ENCODE measurements around the gene PLEKHA8.

PLEKHA8 gene

GRCh38 chr7:30028216-30028748, at the start of gene PLEKHA8:
TSS of gene PLEKHA8 (plus strand) at chr7:30028412. CDS start at chr7:30028763, 351 bp downstream.
- TF ChIP-seq TCF12 (IDR thresholded peaks at IDR 0.05; ENCODE audit: low read depth) (peak; percentile 54; the same call in 1 of the 2 replicates), NFIC (IDR thresholded peaks at IDR 0.05) (peak; percentile 36; the same call in 1 of the 2 replicates), FOXM1 (IDR thresholded peaks at IDR 0.05; ENCODE audit: borderline replicate concordance, low read depth) (no peak), YY1 (IDR thresholded peaks at IDR 0.05; ENCODE audit: low read depth) (peak; percentile 69; the same call in 1 of the 2 replicates), CEBPB (IDR thresholded peaks at IDR 0.05) (no peak), USF1 (IDR thresholded peaks at IDR 0.05) (no peak), CREB1 (IDR thresholded peaks at IDR 0.05; ENCODE audit: low read depth) (no peak), RAD21 (IDR thresholded peaks at IDR 0.05; ENCODE audit: low read depth) (no peak), TEAD4 (IDR thresholded peaks at IDR 0.05) (0 out of 2 replicates have a peak, but pooled peaks have one; percentile 24), TAF1 (IDR thresholded peaks at IDR 0.05; ENCODE audit: low read depth) (peak; percentile 68), MAX (IDR thresholded peaks at IDR 0.05) (peak; percentile 62), EP300 (IDR thresholded peaks at IDR 0.05; ENCODE audit: borderline replicate concordance) (0 out of 2 replicates have a peak, but pooled peaks have one; percentile 11), REST (IDR thresholded peaks at IDR 0.05; ENCODE audit: low read depth) (no peak), EGR1 (IDR thresholded peaks at IDR 0.05) (0 out of 2 replicates have a peak, but pooled peaks have one; percentile 36), ZBTB7A (IDR thresholded peaks at IDR 0.05; ENCODE audit: low read depth) (no peak)

- TF ChIP-seq EP300 (IDR thresholded peaks at IDR 0.05; ENCODE audit: borderline replicate concordance) (no peak), NFIC (IDR thresholded peaks at IDR 0.05) (no peak), FOXM1 (IDR thresholded peaks at IDR 0.05; ENCODE audit: borderline replicate concordance, low read depth) (no peak), RAD21 (IDR thresholded peaks at IDR 0.05; ENCODE audit: low read depth) (no peak), CEBPB (IDR thresholded peaks at IDR 0.05) (no peak), TCF12 (IDR thresholded peaks at IDR 0.05; ENCODE audit: low read depth) (no peak), CREB1 (IDR thresholded peaks at IDR 0.05; ENCODE audit: low read depth) (no peak), TAF1 (IDR thresholded peaks at IDR 0.05; ENCODE audit: low read depth) (no peak), ZBTB7A (IDR thresholded peaks at IDR 0.05; ENCODE audit: low read depth) (no peak), EGR1 (IDR thresholded peaks at IDR 0.05) (no peak), YY1 (IDR thresholded peaks at IDR 0.05; ENCODE audit: low read depth) (no peak), MAX (IDR thresholded peaks at IDR 0.05) (no peak), USF1 (IDR thresholded peaks at IDR 0.05) (no peak), TEAD4 (IDR thresholded peaks at IDR 0.05) (no peak), REST (IDR thresholded peaks at IDR 0.05; ENCODE audit: low read depth) (no peak)
Measured at GRCh38 chr7:29980151-29980550, 48.1 kb upstream of the PLEKHA8 start.

- TF ChIP-seq TAF1 (IDR thresholded peaks at IDR 0.05; ENCODE audit: low read depth) (no peak), CREB1 (IDR thresholded peaks at IDR 0.05; ENCODE audit: low read depth) (no peak), FOXM1 (IDR thresholded peaks at IDR 0.05; ENCODE audit: borderline replicate concordance, low read depth) (no peak), MAX (IDR thresholded peaks at IDR 0.05) (no peak), TCF12 (IDR thresholded peaks at IDR 0.05; ENCODE audit: low read depth) (no peak), EP300 (IDR thresholded peaks at IDR 0.05; ENCODE audit: borderline replicate concordance) (no peak), CEBPB (IDR thresholded peaks at IDR 0.05) (no peak), USF1 (IDR thresholded peaks at IDR 0.05) (no peak), NFIC (IDR thresholded peaks at IDR 0.05) (no peak), EGR1 (IDR thresholded peaks at IDR 0.05) (no peak), ZBTB7A (IDR thresholded peaks at IDR 0.05; ENCODE audit: low read depth) (no peak), TEAD4 (IDR thresholded peaks at IDR 0.05) (no peak)
Measured at GRCh38 chr7:29987083-29987482, 41.1 kb upstream of the PLEKHA8 start.

GRCh38 chr7:29987811-29988317, 40.3 kb upstream of the PLEKHA8 start:
- peak; percentile 85 for TF ChIP-seq YY1 (IDR thresholded peaks at IDR 0.05; ENCODE audit: low read depth)
- TF ChIP-seq ZBTB7A (IDR thresholded peaks at IDR 0.05; ENCODE audit: low read depth), result no peak
- no peak for TF ChIP-seq RAD21 (IDR thresholded peaks at IDR 0.05; ENCODE audit: low read depth)
- no peak for TF ChIP-seq FOXM1 (IDR thresholded peaks at IDR 0.05; ENCODE audit: borderline replicate concordance, low read depth)
- TF ChIP-seq CREB1 (IDR thresholded peaks at IDR 0.05; ENCODE audit: low read depth), result no peak
- 0 out of 2 replicates have a peak, but pooled peaks have one; percentile 29 for TF ChIP-seq TAF1 (IDR thresholded peaks at IDR 0.05; ENCODE audit: low read depth)
- TF ChIP-seq EGR1 (IDR thresholded peaks at IDR 0.05), result no peak
- TF ChIP-seq NFIC (IDR thresholded peaks at IDR 0.05), result no peak; the same call in 1 of the 2 replicates
- 0 out of 2 replicates have a peak, but pooled peaks have one; percentile 20 for TF ChIP-seq CEBPB (IDR thresholded peaks at IDR 0.05)
- peak; percentile 56; the same call in 1 of the 2 replicates for TF ChIP-seq TCF12 (IDR thresholded peaks at IDR 0.05; ENCODE audit: low read depth)
- TF ChIP-seq TEAD4 (IDR thresholded peaks at IDR 0.05), result peak; percentile 92
- peak; percentile 57; the same call in 1 of the 2 replicates for TF ChIP-seq EP300 (IDR thresholded peaks at IDR 0.05; ENCODE audit: borderline replicate concordance)
- peak; percentile 71; the same call in 1 of the 2 replicates for TF ChIP-seq MAX (IDR thresholded peaks at IDR 0.05)
- TF ChIP-seq USF1 (IDR thresholded peaks at IDR 0.05), result peak; percentile 5; the same call in 1 of the 2 replicates
- TF ChIP-seq REST (IDR thresholded peaks at IDR 0.05; ENCODE audit: low read depth), result no peak

Data from Ishikawa (cell line).